Small intestine (tissue), 7 donors: ENCODE data around the gene PRKAG2. TPM values are rescaled to one million over a fixed set of nuclear protein-coding genes. Genes with fewer than 3 reads are reported as not detected.

Source experiments
- DNase-seq, 2 donors: peaks; one replicate each; pipeline versions ENCODE4 v3.0.0 to v3.0.0-alpha.2; 2013
- FAIRE-seq: peaks from 2 replicates; lab custom pipeline; 2012; peaks lifted over from hg19 to GRCh38; lab: Jason Lieb, UNC
- H3K27ac ChIP-seq, 3 donors: one replicate each; pipeline ENCODE4 v1.5.1; 2013; ENCODE audit warnings: low read length in 2 of 3, mild to moderate bottlenecking in 2 of 3, control low read depth in 1 of 3, inconsistent platforms in 1 of 3, low read depth in 1 of 3, moderate library complexity in 1 of 3
- H3K27me3 ChIP-seq, 3 donors: one replicate each; pipeline ENCODE4 v1.6.1; 2013; ENCODE audit warnings: low read length in 3 of 3, inconsistent platforms in 1 of 3; ENCODE audit not compliant: control insufficient read depth in 3 of 3, insufficient read depth in 3 of 3
- H3K36me3 ChIP-seq, 3 donors: one replicate each; pipeline ENCODE4 v1.6.1; 2013; ENCODE audit warnings: low read length in 3 of 3, inconsistent platforms in 1 of 3, low read depth in 1 of 3, mild to moderate bottlenecking in 1 of 3, moderate library complexity in 1 of 3; ENCODE audit not compliant: control insufficient read depth in 3 of 3, insufficient read depth in 2 of 3
- H3K4me1 ChIP-seq, 3 donors: one replicate each; pipeline ENCODE4 v1.6.1; 2013; ENCODE audit warnings: low read length in 2 of 3, inconsistent platforms in 1 of 3, low read depth in 1 of 3, mild to moderate bottlenecking in 1 of 3, moderate library complexity in 1 of 3; ENCODE audit not compliant: control insufficient read depth in 3 of 3, insufficient read depth in 2 of 3
- H3K4me3 ChIP-seq, 3 donors: one replicate each; pipeline ENCODE4 v1.5.1; 2013; ENCODE audit warnings: low read length in 3 of 3, control low read depth in 1 of 3, inconsistent platforms in 1 of 3, low read depth in 1 of 3, mild to moderate bottlenecking in 1 of 3, moderate library complexity in 1 of 3
- H3K9me3 ChIP-seq, 2 donors: one replicate each; pipeline ENCODE4 v1.6.1; 2013; ENCODE audit warnings: low read depth in 1 of 2, low read length in 1 of 2; ENCODE audit not compliant: control insufficient read depth in 2 of 2, insufficient read depth in 1 of 2
- WGBS, 3 donors: extraction: QIAGEN DNeasy Blood & Tissue Kit; methylation state at CpG; one replicate each; pipeline ENCODE4 v1.1.7; 2013; 5-methylcytosine and 5-hydroxymethylcytosine counted together
- polyA plus RNA-seq, 4 donors: library from polyadenylated mRNA; stranded (reverse) in 3 of 4; unstranded in 1 of 4; fragments of 200-250 nt in 3 of 4; fragments of 120-200 nt in 1 of 4; gene quantifications; one replicate each; pipeline versions ENCODE4 v1.2.1 to v1.2.3, GENCODE V29; 2013
- donor health status: healthy with polysubstance abuse.
- donor health status: control.
- donor health status: control.
- donor health status: Bipolar disorder and iron deficiency.
- donor health status: healthy.

Gene PRKAG2
- polyA plus RNA-seq, 4 donors, result 26.3 to 57.9 (median 49.4) TPM

GRCh38 chr7:151709141-151710038 lies 167.5 kb downstream of the PRKAG2 start:
- WGBS, 3 donors, result 91 to 94% (median 92%) methylated on average over 14 of the region's 14 CpGs
- no peak for FAIRE-seq
- Histone ChIP-seq H3K9me3 (no peaks in the 10 kb centered on the region), H3K27me3 (no peaks in the 10 kb centered on the region), H3K36me3 (peaks cover 0 to 58% (median 0%) of the 10 kb centered on the region in 3 donors), H3K27ac (peak overlapping the region in 2 of 3 donors; percentile 86 to 87), H3K4me1 (peaks cover 0 to 25% (median 3%) of the 10 kb centered on the region in 3 donors), H3K4me3 (no peak overlapping the region)
- no peak for DNase-seq

- Histone ChIP-seq H3K27me3 (no peaks in the 10 kb centered on the region), H3K27ac (no peak overlapping the region), H3K4me1 (peaks cover 0 to 25% (median 3%) of the 10 kb centered on the region in 3 donors), H3K9me3 (no peaks in the 10 kb centered on the region), H3K4me3 (no peak overlapping the region), H3K36me3 (peaks cover 0 to 50% (median 0%) of the 10 kb centered on the region in 3 donors)
- WGBS, 3 donors, result 86 to 91% (median 90%) methylated on average over 8 of the region's 8 CpGs
- FAIRE-seq, result no peak
- no peak for DNase-seq
Observed at GRCh38 chr7:151708610-151709009, 168.3 kb downstream of the PRKAG2 start.

- H3K4me1 ChIP-seq, result peaks cover 0 to 25% (median 3%) of the 10 kb centered on the region in 3 donors
- H3K27ac ChIP-seq, result no peak overlapping the region
- DNase-seq (no peak), FAIRE-seq (no peak)
- no peaks in the 10 kb centered on the region for H3K27me3 ChIP-seq
- WGBS, 3 donors, result 92 to 95% (median 92%) methylated on average over 14 of the region's 14 CpGs
- peaks cover 0 to 44% (median 0%) of the 10 kb centered on the region in 3 donors for H3K36me3 ChIP-seq
- H3K9me3 ChIP-seq, result no peaks in the 10 kb centered on the region
- H3K4me3 ChIP-seq, result no peak overlapping the region
Observed at GRCh38 chr7:151707757-151708156, 169.2 kb downstream of the PRKAG2 start.

- Histone ChIP-seq H3K27ac (no peak overlapping the region), H3K36me3 (peaks cover 0 to 44% (median 0%) of the 10 kb centered on the region in 3 donors), H3K27me3 (no peaks in the 10 kb centered on the region), H3K4me1 (peaks cover 0 to 25% (median 3%) of the 10 kb centered on the region in 3 donors), H3K4me3 (no peak overlapping the region), H3K9me3 (no peaks in the 10 kb centered on the region)
- FAIRE-seq, result no peak
- WGBS, 3 donors, result 83 to 89% (median 87%) methylated on average over 8 of the region's 8 CpGs
- no peak for DNase-seq
Observed at GRCh38 chr7:151707105-151707469, 169.8 kb downstream of the PRKAG2 start.

GRCh38 chr7:151706277-151707104 lies 170.4 kb downstream of the PRKAG2 start:
- Histone ChIP-seq H3K9me3 (no peaks in the 10 kb centered on the region), H3K27ac (peak overlapping the region in 2 of 3 donors; percentile 6 to 15), H3K4me1 (peaks cover 0 to 25% (median 3%) of the 10 kb centered on the region in 3 donors), H3K27me3 (no peaks in the 10 kb centered on the region), H3K36me3 (peaks cover 0 to 43% (median 0%) of the 10 kb centered on the region in 3 donors), H3K4me3 (no peak overlapping the region)
- FAIRE-seq, result no peak
- DNase-seq, result no peak
- 82 to 89% (median 88%) methylated on average over 15 of the region's 15 CpGs for WGBS, 3 donors

- Histone ChIP-seq H3K27me3 (no peaks in the 10 kb centered on the region), H3K4me3 (no peak overlapping the region), H3K4me1 (peaks cover 0 to 21% (median 0%) of the 10 kb centered on the region in 3 donors), H3K36me3 (peaks cover 0 to 47% (median 0%) of the 10 kb centered on the region in 3 donors), H3K9me3 (no peaks in the 10 kb centered on the region), H3K27ac (peak overlapping the region in 2 of 3 donors; percentile 6 to 11)
- 20 to 31% (median 30%) methylated on average over 7 of the region's 7 CpGs for WGBS, 3 donors
- no peak for FAIRE-seq
- DNase-seq, result peak; percentile 56 to 75
Observed at GRCh38 chr7:151705636-151706276, 171.2 kb downstream of the PRKAG2 start.

- H3K36me3 ChIP-seq, result peaks cover 0 to 49% (median 0%) of the 10 kb centered on the region in 3 donors
- WGBS, 3 donors, result 68 to 82% (median 78%) methylated on average over 17 of the region's 17 CpGs
- peaks cover 0 to 16% (median 0%) of the 10 kb centered on the region in 3 donors for H3K4me1 ChIP-seq
- no peaks in the 10 kb centered on the region for H3K27me3 ChIP-seq
- no peak overlapping the region for H3K4me3 ChIP-seq
- H3K27ac ChIP-seq, result peak overlapping the region in 1 of 3 donors; percentile 11
- H3K9me3 ChIP-seq, result no peaks in the 10 kb centered on the region
- DNase-seq (no peak), FAIRE-seq (no peak)
Observed at GRCh38 chr7:151704960-151705635, 171.8 kb downstream of the PRKAG2 start.
